ENCODE results near the gene ENOX1.

ENOX1 gene

DNA sequence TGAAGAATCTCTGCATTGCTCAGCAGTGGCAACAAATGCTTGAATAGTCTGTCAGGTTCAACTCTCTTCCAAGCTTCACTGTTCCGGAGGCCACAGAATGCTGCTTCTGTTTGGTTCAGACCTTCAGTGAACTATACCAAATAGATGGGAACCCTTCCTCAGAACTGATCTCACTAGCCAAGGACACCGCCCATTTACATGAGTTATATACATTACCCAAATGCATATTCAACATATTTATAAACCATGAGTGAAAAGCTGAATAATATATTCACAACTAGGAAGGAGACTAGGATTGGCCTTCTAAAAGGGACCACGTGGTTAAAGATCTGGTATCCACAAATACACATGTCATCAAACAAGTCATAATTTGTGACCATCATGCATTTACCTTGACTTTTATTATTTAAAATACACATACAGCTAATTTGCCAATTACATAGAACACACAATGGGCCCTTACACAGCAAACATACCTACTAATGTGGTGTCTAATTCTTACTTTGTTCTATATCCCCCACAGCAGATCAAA is 49.3 kb downstream of the ENOX1 start:
- DNase-seq = no peak

DNA sequence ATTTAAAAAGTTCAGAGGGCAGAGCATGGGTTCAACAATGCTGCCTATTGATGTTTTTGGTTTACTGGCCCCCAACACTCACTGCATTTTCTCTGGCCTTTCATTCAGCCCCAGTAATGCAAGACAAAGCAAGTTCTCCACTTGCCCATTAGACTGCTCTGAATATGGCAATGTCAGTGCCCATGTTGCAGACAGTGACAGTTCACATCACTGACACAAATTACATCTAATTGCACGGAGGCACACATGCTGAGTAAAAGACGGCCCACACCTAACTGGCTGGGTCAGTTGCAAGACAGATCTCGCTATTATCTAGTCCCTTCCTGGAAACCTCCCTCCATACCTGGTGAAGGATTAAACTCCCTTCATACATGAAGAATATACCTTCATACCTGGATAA is 54.0 kb downstream of the ENOX1 start:
- no peak for DNase-seq

DNA sequence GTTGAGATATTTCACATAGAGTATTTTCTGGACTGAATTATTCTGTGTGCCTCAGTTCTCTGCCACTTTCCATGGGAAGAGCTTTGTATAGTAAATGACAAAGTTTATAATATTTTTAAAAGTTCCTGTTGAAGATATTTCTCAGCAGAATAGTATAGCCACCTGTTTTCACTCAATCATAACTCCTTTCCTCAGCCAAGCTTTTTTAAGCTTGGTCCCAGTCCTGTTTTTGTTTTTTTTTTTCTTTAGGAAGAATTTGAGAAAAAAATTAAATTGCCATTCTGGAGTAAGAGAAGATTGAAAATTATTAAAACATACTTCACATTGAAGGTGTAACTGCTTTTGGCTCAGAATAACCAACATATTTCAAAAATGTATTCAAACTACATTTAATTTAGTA is 55.5 kb downstream of the ENOX1 start:
- no peak for DNase-seq

DNA sequence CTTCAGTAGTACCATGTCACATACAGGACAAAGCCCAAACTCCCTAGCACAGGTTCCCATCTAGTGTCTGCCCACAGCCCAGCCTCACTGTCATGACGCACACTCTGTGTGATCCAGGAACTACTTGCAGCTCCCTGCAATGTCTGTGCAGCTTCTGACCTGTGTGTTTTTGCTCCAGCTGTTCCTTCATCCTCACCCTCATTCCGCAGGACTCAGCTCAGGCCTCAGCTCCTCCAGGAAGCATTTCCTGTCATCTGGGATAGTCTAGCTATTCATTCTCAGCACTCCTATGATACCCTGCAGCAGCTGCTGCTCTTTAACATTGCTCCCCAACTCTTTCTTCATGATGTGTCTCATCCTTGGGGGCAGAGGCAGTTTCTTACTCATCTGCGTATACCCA is 56.1 kb downstream of the ENOX1 start:
- DNase-seq = no peak

DNA sequence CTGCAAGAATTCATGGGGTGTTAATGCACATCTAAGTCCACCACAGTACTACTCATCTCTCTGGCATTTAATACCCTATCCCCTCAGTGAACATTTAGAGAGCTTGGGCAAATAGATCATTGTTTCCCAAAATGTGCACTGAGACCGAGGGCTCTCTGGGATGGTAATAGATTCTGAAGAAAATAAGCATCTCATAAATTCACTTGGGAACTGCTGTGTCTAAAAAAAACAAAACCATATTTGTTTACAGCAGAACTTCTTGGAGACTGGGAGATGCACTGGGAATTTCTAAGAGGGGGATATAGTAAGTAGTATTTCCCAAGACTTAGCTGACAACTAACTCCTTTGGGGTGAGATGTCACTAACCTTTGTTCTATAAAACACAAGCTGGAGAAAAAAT is 58.4 kb downstream of the ENOX1 start:
- no peak for DNase-seq

DNA sequence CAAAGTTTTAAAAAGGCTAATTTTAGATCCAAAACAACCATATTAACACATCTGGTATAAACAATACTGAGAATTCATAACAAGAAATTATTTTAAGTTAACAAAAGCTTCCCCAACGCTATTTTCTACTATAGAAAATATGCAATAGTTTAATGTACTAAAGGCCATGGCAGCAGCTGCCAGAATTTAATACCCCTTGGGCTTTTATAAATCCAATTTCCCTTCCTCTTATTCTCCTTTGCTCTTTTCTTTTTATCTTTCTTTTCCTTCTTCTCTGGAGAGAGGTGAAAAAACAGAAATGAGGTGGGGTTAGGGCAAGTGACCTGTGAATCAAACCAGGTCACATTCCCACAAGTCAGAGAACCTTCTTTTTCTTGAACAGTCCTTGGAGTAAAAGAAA is 58.9 kb downstream of the ENOX1 start:
- no peak for DNase-seq

DNA sequence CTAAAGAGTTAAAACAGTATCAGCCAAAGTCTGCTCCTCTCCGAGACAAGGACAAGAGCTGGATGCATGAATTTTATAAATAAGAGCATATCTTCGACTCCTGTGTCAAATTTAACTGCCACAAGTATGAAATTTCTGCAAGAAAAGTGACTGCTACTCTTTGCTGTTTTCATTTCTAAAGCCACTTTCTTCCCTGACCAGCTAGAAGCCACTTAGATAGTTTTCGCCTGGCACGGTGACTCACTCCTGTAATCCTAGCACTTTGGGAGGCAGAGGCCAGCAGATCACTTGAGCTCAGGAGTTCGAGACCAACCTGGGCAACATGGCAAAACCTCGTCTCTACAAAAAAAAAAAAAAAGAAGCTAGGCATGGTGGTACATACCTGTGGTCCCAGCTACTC is 61.3 kb downstream of the ENOX1 start:
- no peak for DNase-seq

DNA sequence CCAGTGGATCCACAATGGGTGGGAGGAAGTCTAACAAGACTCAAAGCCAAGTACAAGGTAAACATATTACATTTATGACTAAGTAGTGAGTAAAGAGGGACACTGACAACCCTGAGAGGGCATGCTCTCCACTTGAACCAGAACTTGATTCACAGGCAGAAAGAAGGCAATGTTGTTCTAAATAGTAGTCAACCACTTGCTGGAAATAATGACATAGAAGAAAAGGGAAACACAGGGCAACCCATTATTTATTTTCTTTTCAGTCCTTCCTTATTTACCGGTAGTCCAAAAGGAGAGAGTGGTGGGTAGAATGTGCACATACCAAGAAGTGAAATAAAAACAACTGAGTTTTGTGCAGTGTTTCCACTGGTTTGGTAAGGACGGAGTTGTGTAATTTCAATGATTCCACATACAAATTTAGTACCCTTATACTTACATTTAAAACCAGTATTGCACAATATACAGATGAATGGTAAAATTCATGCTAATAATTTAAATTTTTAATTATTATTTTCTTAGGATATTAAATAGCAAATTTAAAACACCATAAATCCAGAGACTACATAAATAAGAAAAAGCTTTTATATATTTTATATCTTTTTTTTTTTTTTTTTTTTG is 65.9 kb downstream of the ENOX1 start:
- DNase-seq = no peak

DNA sequence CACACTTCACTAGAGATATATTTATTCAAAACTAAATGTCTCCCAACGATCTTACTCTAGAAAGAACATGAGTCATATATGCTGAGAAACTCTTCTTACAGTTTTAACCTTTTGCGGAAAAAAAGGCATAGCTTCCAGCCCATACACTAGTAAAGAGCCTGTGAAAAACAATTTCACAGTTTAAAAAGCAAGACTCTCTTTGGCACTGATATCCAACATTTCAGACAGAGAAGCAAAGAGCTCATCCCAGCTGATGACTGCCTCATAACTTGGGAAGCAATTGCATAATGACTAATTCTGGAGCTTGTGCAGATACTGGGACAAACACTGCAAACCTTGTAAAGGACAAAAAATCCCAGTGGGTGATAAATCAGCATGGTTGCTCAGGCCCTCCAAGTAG is 88.0 kb downstream of the ENOX1 start:
- DNase-seq = peak in 2 of 14 donors; percentile 7 to 15

DNA sequence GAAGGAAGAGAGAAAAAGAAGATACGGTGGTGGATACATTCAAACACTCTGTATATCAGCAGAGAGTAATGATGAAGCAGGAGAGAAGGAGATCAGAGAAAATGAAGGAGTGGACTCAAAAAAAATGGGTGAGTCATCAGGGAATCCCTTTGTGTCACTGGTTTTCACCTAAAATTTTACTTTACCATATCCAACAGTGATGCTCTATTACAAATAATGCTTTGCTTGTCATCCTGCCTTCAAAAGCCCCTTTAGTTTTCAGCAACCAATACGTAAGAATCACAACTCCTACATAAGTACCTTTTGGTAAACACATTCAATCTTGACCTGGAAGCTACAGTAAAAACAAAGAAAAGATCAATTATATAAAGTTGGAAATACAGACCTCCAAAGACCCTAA is 88.8 kb downstream of the ENOX1 start:
- no peak for DNase-seq

DNA sequence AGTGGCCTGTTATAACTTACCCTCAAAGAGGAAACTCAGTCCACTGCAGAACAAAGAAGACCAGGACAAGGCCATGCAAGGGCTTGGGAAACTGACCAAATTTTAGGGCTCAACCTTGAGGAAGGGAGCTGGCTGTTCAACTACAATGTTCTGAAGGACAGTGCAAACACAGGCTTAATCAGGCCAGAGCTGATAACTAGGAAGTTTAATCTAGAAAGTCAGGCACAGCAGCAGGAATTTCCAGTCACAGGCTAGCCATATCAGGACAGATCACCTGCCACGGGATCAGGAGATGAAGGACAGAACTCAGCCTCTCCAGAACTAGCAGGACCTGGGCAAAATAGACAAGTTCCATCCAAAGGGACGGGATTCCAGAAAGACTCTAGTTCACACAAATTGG is 89.4 kb downstream of the ENOX1 start:
- DNase-seq = no peak

DNA sequence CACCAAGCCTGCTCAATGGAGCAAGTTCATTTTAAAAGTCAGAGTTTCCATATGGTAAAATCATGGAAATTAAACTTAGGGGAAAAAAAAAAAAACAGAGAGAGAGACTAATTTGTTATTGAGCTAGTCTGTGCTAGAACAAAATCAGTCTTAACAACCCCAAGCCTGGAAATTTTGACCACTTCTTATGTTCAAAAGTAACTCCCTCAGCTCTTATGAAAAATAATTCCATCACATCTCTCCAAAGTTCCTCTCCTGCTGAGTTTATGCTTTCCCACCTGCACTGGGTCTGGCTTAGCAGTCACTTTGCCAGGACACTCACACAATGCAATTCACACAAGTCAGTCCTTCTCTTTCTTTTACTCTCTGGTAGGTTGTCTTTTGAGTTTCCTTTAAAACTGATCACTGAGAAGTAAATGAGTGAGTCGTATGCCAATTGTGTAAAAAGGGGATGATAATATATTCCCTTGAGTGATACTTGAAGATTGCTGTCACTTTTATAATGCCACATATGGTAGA is 92.6 kb downstream of the ENOX1 start:
- DNase-seq = no peak

DNA sequence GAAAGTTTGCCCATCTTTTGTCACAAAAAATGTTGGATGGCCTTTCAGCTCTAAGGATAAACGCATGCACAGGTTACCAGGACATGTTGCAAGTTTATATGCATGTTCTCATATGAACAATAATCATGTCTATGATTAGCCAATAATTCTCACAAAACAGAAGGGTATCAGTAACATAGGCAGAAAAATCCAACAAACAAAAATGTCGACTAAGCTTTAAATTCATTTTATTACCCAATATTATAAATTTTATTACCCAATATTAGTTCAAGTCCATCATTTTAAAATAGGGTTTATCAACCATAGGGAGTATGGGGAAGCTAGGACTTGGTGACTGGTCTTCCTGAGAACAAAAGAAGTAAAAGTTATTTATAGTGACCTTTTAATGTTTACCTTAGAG is 93.1 kb downstream of the ENOX1 start:
- DNase-seq = no peak

DNA sequence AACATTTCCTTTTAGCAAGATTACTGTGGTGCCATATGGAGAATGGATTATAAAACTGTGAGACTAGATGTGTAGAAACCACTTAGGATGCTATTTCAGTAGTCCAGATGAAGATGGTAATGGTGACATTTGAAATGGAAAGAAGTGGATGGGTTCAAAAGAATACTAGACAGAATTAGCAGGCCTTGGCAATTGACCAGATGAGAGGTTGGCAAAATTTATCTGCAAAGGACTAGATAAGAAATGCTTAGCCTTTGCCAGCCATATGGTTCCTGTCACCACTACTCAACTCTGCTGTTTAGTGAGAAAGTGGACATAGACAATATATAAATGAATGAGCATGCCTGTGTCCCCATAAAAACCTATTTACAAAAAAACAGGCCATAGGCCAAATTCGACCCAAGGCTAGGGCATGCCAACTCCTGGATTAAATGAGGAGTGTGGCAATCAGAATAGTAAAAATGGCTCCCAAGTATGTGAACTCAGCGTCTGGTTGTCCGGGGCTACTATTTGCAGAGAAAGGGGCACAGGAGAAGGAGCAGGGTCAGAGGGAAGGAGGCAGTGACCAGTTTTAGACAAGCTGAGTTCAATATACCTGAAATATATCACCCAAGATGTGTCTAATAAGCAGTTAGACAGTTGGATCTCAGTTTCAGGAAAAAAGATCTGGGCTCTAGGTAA is 98.4 kb downstream of the ENOX1 start:
- no peak for DNase-seq

DNA sequence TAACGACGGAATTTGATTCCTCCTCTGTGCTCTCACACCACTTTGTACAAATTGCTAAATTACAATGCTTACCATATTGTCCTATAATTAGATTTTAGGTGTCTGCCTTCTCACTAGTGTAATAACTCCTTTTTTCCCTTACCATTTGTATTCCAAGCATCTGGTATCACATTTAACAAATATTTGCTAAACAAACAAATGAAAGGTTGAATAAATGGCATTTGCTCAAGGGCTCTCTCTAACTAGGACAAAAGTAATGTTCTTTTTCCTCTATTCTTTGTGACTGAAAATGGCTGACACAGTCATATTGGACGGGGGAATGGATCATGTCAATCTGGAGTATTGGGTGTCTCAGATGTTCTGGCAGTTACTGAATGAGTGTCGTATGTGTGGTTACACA is 99.7 kb downstream of the ENOX1 start:
- no peak for DNase-seq

DNA sequence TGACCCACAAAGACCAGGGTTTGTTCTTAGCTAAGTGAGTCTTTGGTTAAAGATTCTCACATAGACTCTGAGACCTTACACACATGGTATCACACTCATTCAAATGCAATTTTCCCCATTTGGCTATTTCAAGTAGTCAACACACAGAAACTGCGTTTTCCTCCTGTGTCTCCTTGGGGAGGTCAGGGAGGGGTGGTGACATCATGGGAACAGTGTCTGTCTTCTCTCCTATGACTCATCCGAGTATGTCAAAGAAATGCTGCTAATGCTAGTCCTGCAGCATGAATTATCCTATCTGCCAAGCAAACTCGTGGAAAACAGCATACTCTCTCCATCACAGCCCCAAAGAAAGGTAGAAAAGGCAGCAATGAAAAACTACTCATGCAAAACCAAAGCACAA is 100.2 kb downstream of the ENOX1 start:
- peak in 1 of 14 donors; percentile 7 for DNase-seq

DNA sequence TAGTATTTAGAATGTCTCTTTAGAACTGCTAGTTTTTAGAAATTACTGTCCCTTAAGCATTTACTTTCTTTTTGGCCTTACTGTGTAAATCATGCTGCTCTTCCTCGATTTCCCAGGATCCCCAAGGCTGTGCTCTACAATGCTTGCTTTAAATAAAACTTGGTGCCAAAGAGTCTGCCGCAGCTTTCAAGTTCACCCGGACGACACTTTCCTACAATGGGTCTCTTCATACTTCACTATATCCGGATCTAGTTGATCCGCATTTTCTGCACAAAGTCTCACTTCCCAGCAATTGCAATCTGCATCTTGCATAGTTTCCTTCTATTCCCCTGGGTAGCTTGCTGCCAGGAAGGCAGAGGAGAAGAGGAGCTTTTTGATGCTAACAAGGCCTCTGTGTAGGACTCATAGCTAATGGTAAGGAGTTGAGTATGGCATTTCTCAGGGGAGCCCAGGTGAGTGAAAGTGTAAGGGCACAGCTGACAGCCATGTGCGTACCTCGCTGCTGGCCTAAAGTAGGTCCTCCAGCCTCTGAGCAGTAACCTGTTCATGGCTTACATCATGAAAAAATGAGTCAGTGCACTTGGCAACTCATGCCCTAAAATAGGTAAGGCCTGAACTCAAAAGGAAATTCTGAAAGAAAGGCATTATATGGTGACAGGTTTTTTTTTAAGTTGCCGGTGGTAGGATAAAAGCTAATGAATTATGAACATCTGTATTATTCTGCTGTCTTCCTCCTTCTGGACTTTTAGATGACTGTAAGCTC is 101.6 kb downstream of the ENOX1 start:
- DNase-seq = peak in 1 of 14 donors; percentile 18

DNA sequence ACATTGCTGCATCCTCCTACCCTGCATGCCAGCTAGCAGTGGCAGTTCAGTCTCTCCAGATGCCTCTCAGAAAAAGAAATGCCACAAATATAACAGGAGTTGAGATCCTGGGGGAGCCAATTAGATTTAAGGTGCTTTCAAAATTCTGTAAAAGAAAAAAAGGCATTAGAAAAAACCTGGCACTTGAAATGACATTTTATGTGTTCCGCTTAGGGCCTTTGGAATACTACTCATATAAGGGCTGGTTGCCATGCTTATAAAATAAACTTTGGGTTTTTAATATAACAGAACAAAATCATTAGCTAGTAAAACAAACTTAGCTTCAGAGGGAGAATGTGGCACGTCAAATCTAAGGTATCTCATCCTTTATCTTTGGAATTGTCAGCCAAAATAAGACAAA is 104.1 kb downstream of the ENOX1 start:
- no peak for DNase-seq

DNA sequence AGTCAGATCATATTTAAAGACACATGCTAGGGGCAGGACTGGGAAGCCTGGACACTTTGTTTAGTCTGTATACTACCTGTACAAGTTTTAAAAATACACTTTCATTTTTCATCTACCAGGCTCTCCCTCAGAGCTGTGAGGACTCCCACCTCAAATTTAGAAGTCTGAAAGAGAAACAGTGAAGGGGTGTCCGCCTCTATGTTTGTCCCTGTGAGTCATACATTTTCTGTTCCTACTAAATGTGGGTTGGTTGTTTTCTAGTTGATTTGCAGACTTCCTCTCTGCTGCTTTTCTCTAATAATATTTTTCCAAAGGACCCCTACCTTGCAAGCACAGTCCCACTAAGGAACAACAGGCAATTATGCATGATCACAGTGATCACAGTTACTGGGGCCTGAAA is 110.5 kb downstream of the ENOX1 start:
- no peak for DNase-seq

DNA sequence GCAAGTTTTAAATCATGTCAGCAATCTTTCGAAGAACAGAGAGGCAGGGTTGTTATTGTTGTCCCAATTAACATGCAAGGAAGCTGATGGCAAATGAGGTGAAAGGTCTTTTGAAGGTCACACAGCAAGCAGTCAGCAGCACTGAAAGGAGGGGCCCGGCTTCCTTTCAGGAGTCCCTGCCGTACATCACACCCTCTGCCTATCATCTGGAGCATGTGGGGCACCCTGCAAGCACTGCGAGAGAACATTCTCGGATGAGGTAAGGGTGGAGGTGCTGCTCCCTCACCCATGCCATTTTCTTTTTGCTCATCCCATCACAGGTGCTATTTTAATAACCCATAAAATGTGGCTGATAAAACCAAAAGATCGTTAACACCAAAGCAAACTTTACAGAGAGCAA is 111.2 kb downstream of the ENOX1 start:
- no peak for DNase-seq

DNA sequence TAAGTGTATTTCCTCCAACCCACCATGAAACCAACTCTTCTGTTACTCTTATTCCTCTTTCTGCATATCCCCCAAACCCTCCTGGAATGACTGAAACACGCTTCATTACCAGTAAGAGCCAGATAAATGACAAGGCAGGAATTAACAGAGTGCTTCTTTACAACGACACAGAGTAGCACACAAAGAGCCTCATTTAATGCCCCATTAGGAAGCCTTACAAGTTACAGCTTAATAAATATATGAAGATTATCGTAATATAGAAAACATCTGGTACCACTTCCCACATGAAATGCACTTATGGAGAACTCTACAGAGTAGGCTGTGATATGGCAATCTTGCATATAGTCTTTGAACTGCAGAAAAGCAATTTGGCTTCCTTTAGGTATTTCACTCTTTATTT is 116.8 kb downstream of the ENOX1 start:
- DNase-seq = no peak

DNA sequence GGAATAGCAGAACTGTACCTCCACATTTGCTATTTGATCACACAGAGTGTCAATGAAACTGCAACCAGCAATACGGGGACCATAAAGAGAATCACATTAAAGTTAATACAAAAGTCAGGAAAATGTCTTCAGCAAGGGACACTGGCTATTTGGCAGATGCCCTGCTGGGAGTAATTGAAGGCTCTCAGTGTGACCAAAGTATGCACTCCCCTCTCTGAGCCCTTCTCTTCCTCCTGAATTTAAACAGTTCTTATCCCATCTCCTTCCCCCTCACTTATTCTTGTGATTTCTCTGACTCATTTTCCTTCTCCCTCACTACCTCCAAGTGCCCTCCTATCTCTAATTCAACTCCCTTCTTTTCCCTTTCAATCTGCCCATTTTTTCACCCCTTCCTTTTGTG is 117.7 kb downstream of the ENOX1 start:
- no peak for DNase-seq

DNA sequence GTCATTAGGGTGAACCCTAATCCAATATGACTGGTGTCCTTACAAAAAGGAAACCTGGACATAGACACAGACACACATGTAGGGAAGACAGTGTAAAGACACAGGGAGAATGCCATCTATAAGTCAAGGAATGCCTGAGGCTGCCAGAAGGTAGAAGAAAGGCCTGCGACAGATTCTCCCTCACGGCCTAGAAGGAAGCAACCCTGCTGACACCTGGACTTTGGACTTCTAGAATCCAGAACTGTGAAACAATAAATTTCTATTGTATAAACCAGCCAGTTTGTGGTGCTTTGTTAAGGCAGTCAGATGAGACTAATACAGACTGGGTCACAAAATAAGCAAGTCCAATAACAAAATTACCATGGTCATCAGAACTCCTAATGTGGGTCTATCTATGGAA is 120.4 kb downstream of the ENOX1 start:
- no peak for DNase-seq

DNA sequence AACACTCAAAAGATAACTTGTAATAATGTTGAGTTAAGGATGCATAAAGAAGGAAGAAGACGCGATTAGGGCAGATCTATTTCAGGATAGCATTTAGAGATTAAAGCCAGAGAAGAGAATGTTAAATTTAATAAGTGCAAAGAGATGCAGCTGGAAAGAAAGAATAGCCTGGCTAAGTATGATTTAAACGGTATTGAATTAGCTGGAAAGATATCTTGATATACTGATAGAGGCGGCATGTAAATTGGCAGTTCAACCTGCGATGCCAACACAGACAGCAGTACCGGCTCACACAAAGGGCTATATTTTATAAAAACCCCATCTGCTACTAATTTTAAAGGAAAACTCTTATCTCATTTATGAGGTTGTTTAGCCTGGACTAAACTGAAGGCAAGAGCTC is 121.4 kb downstream of the ENOX1 start:
- DNase-seq = no peak

Data from C1 segment of cervical spinal cord (tissue), 14 donors.